SKM-1 (cell line): ENCODE measurements around the gene TDP1.

Experiments
- DNase-seq: peaks from one replicate; lab custom pipeline; 2025; ENCODE audit not compliant: unreplicated experiment; lab: John Stamatoyannopoulos, UW

TDP1 gene

GRCh38 chr14:89936654-89937185, 19.0 kb upstream of the TDP1 start:
- no peak for DNase-seq

GRCh38 chr14:89941830-89942377, 13.8 kb upstream of the TDP1 start:
- DNase-seq = no peak

GRCh38 chr14:89947344-89947743, 8.4 kb upstream of the TDP1 start:
- no peak for DNase-seq

GRCh38 chr14:89952576-89952975, 3.2 kb upstream of the TDP1 start:
- no peak for DNase-seq

GRCh38 chr14:89953602-89954001, 2.1 kb upstream of the TDP1 start:
- DNase-seq = no peak

GRCh38 chr14:89954070-89955021, 1.4 kb upstream of the TDP1 start, which contains the start of gene EFCAB11:
TSS of gene EFCAB11 (minus strand) at chr14:89954730. CDS start at chr14:89954660, 70 bp downstream.
- peak; percentile 78 for DNase-seq

- DNase-seq = no peak
Measured at GRCh38 chr14:89955022-89955744, 544 bp upstream of the TDP1 start.

GRCh38 chr14:89956661-89957009, 908 bp downstream of the TDP1 start:
- DNase-seq = no peak

- no peak for DNase-seq
Measured at GRCh38 chr14:89957376-89957775, 1.6 kb downstream of the TDP1 start.

- DNase-seq = no peak
Measured at GRCh38 chr14:89957791-89958190, 2.1 kb downstream of the TDP1 start.

- DNase-seq = no peak
Measured at GRCh38 chr14:89958966-89959365, 3.2 kb downstream of the TDP1 start.

GRCh38 chr14:89959853-89960445, 4.2 kb downstream of the TDP1 start:
- no peak for DNase-seq

GRCh38 chr14:89960914-89961313, 5.2 kb downstream of the TDP1 start:
- DNase-seq = no peak

- no peak for DNase-seq
Measured at GRCh38 chr14:89963288-89963978, 7.7 kb downstream of the TDP1 start.

GRCh38 chr14:89965839-89966238, 10.1 kb downstream of the TDP1 start:
- DNase-seq = no peak

- no peak for DNase-seq
Measured at GRCh38 chr14:89973234-89973823, 17.6 kb downstream of the TDP1 start.

- DNase-seq = no peak
Measured at GRCh38 chr14:89977668-89978067, 21.9 kb downstream of the TDP1 start.

- DNase-seq = no peak
Measured at GRCh38 chr14:89978656-89979055, 22.9 kb downstream of the TDP1 start.

GRCh38 chr14:89983375-89983774, 27.6 kb downstream of the TDP1 start:
- no peak for DNase-seq

- DNase-seq = no peak
Measured at GRCh38 chr14:89986462-89987160, 30.9 kb downstream of the TDP1 start.
